PFSK-1 (cell line): ENCODE measurements around the gene SLC1A6.

Experiments used
- FOXP2 ChIP-seq: optimal IDR thresholded peaks from 2 replicates; pipeline ENCODE3; 2011; ENCODE audit warnings: borderline replicate concordance, control low read depth, inconsistent platforms; ENCODE audit not compliant: insufficient read depth; ENCODE audit errors: extremely low read length, extremely low read depth
- POLR2AphosphoS5 ChIP-seq: IDR thresholded peaks from 2 replicates; pipeline ENCODE4 v1.6.1; 2012; ENCODE audit warnings: low read depth, mild to moderate bottlenecking, control low read depth, low read length, moderate library complexity
- REST ChIP-seq, 2 experiments: IDR thresholded peaks; 2 replicates each; pipeline versions ENCODE4 v1.6.1 to v1.8.0; 2011 to 2012; ENCODE audit warnings: low read depth in 2 of 2, low read length in 2 of 2, control low read depth in 1 of 2, inconsistent platforms in 1 of 2, mild to moderate bottlenecking in 1 of 2, moderate library complexity in 1 of 2; ENCODE audit not compliant: insufficient read depth in 1 of 2
- SIN3A ChIP-seq: IDR thresholded peaks from 2 replicates; pipeline ENCODE4 v1.6.1; 2012; ENCODE audit warnings: mild to moderate bottlenecking, low read length, moderate library complexity, borderline replicate concordance; ENCODE audit not compliant: insufficient read depth
- TAF1 ChIP-seq: IDR thresholded peaks from 2 replicates; pipeline ENCODE4 v1.6.1; 2012; ENCODE audit warnings: low read length, control low read depth, borderline replicate concordance; ENCODE audit not compliant: insufficient read depth

GRCh38 chr19:14944456-14944855, 35.2 kb downstream of the SLC1A6 start:
- TF ChIP-seq REST (IDR thresholded peaks at IDR 0.05; ENCODE audit: insufficient read depth in 1 of 2, low read depth in 2 of 2, low read length in 2 of 2) (no peak), POLR2AphosphoS5 (no peak), TAF1 (no peak), SIN3A (no peak), FOXP2 (no peak)
